Left colon (tissue), 2 donors: ENCODE measurements around the gene CLSTN2. TPM values are rescaled to one million over a fixed set of nuclear protein-coding genes. Genes with fewer than 3 reads are reported as not detected.

ENCODE experiments used
- ATAC-seq: fragments of 200-7000 bp; cut with Tn5 transposase; one replicate; pipeline ENCODE4 v1.9.1; 2020; ENCODE audit warnings: mild to moderate bottlenecking, moderate library complexity
- DNase-seq, 2 donors: peaks; one replicate each; pipeline ENCODE4 v3.0.0-alpha.2; 2020
- intact Hi-C, 2 donors: fragments of 100-400 bp; cut with DNase I in 1 of 2; cut with micrococcal nuclease in 1 of 2; formaldehyde crosslinking; loops; one replicate each; pipeline versions ENCODE4 v1.11.2 to v1.14.0; 2022; cut with DNase I, micrococcal nuclease
- total RNA-seq, 2 donors: library from RNA; stranded (reverse); fragmentation: NEBNext Ultra II Directional; extraction: Animal tissue kit (Norgen Biotek cat#: 25700); gene quantifications; one replicate each; pipeline ENCODE4 v1.2.1, GENCODE V29; 2021
- donor health status: DM: no; HTN: no; CAD: no.
- donor health status: DM: yes; HTN: yes; CAD: no.

Gene CLSTN2
- total RNA-seq, 2 donors from 2014 or later, result 0.98 to 2.4 TPM

GRCh38 chr3:140595295-140595694 lies 660.3 kb downstream of the CLSTN2 start:
- no peak for ATAC-seq
- DNase-seq, result no peak
- intact Hi-C loops, result no loop called here

GRCh38 chr3:140597364-140597763 lies 662.4 kb downstream of the CLSTN2 start:
- DNase-seq, result no peak
- no peak for ATAC-seq
- intact Hi-C loops, result no loop called here

GRCh38 chr3:140597792-140598191 lies 662.8 kb downstream of the CLSTN2 start:
- intact Hi-C loops, result no loop called here
- DNase-seq, result no peak
- no peak for ATAC-seq

- no peak for ATAC-seq
- intact Hi-C loops, result no loop called here
- no peak for DNase-seq
Observed at GRCh38 chr3:140599009-140599408, 664.0 kb downstream of the CLSTN2 start.

- intact Hi-C loops, result no loop called here
- ATAC-seq, result no peak
Observed at GRCh38 chr3:140599496-140599895, 664.5 kb downstream of the CLSTN2 start.

GRCh38 chr3:140601881-140602280 lies 666.9 kb downstream of the CLSTN2 start:
- DNase-seq (no peak), ATAC-seq (no peak)
- intact Hi-C loops, result no loop called here

More at GRCh38 chr3:140599496-140599895, 664.5 kb downstream of the CLSTN2 start:
- DNase-seq, result no peak

- ATAC-seq (no peak), DNase-seq (no peak)
- intact Hi-C loops, result no loop called here
Observed at GRCh38 chr3:140602781-140603180, 667.8 kb downstream of the CLSTN2 start.

- DNase-seq (no peak), ATAC-seq (no peak)
- intact Hi-C loops, result no loop called here
Observed at GRCh38 chr3:140603766-140604165, 668.8 kb downstream of the CLSTN2 start.

GRCh38 chr3:140610544-140610943 lies 675.6 kb downstream of the CLSTN2 start:
- intact Hi-C loops, result no loop called here
- ATAC-seq (no peak), DNase-seq (no peak)

- DNase-seq (no peak), ATAC-seq (no peak)
- intact Hi-C loops, result no loop called here
Observed at GRCh38 chr3:140614001-140614400, 679.0 kb downstream of the CLSTN2 start.

GRCh38 chr3:140617135-140617534 lies 682.1 kb downstream of the CLSTN2 start:
- intact Hi-C loops, result no loop called here
- DNase-seq, result no peak
- no peak for ATAC-seq

GRCh38 chr3:140626856-140627255 lies 691.9 kb downstream of the CLSTN2 start:
- DNase-seq, result no peak
- intact Hi-C loops, result no loop called here

More at GRCh38 chr3:140626856-140627255, 691.9 kb downstream of the CLSTN2 start:
- no peak for ATAC-seq
